ENCODE data around the gene VANGL1.

DNA sequence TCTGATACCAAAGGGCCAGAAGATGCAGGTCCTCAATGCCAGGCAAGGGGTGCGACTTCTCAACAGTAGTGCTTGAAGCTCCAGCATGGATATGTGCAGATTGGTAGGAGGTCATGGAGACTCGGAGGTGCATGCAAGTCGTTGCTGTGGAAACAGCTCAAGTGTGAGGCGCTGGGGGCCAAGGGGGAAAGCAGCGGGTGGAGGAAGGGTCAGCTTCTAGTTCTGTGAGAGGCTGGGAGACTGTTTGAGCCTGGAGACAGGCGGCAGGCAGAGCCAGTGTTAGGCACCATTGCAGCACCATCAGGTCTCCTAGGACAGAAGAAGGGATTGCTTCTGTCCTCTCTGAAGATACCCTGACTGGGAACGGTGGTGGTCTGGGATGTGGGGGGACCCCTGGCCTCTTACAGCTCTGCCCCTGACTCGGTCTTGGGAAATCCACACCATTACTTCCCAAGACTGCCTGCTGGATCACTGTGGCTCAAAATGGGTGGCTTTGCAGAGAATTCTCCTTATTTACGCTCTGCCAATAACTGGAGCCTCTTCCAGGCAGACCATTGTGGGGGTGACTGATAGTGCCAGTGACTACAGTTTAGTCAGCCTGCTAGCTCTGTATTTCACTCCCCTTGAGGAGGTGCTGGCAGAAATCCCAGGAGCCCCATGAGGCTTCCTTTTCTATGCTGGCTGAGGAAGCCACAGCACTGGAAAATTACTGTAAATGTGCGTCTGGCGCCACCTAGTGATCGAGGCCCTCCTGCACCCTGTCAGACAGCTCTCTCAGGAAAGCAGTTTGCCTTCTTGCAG is 46.3 kb upstream of the VANGL1 start:
- TF ChIP-seq, protein P1, sequence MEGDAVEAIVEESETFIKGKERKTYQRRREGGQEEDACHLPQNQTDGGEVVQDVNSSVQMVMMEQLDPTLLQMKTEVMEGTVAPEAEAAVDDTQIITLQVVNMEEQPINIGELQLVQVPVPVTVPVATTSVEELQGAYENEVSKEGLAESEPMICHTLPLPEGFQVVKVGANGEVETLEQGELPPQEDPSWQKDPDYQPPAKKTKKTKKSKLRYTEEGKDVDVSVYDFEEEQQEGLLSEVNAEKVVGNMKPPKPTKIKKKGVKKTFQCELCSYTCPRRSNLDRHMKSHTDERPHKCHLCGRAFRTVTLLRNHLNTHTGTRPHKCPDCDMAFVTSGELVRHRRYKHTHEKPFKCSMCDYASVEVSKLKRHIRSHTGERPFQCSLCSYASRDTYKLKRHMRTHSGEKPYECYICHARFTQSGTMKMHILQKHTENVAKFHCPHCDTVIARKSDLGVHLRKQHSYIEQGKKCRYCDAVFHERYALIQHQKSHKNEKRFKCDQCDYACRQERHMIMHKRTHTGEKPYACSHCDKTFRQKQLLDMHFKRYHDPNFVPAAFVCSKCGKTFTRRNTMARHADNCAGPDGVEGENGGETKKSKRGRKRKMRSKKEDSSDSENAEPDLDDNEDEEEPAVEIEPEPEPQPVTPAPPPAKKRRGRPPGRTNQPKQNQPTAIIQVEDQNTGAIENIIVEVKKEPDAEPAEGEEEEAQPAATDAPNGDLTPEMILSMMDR (IDR thresholded peaks at IDR 0.05) = peak; percentile 86 to 93 (median 87)
- no peak for TF ChIP-seq POLR2A (IDR thresholded peaks at IDR 0.05; ENCODE audit: low read depth)
- peak in 1 of 2 donors; percentile 41 for TF ChIP-seq POLR2AphosphoS5 (IDR thresholded peaks at IDR 0.05)

Data from esophagus muscularis mucosa (tissue), 3 donors.